SW 1271 (cell line): ENCODE results near the gene VLDLR.

Source experiments
- DNase-seq, 2 experiments: peaks; one replicate each; lab custom pipeline; 2025; lab: John Stamatoyannopoulos, UW

VLDLR gene

GRCh38 chr9:2622461-2623287 lies 1.1 kb downstream of the VLDLR start:
- no peak for DNase-seq

GRCh38 chr9:2623288-2624050 lies 1.9 kb downstream of the VLDLR start:
- no peak for DNase-seq

- DNase-seq = no peak
Observed at GRCh38 chr9:2624051-2624682, 2.6 kb downstream of the VLDLR start.

- DNase-seq = no peak
Observed at GRCh38 chr9:2625427-2625826, 3.8 kb downstream of the VLDLR start.

GRCh38 chr9:2628919-2629318 lies 7.3 kb downstream of the VLDLR start:
- DNase-seq = no peak

GRCh38 chr9:2630158-2630557 lies 8.6 kb downstream of the VLDLR start:
- DNase-seq = no peak

GRCh38 chr9:2631263-2631662 lies 9.7 kb downstream of the VLDLR start:
- no peak for DNase-seq

GRCh38 chr9:2634153-2634552 lies 12.6 kb downstream of the VLDLR start:
- no peak for DNase-seq

GRCh38 chr9:2634818-2635217 lies 13.2 kb downstream of the VLDLR start:
- DNase-seq = no peak

GRCh38 chr9:2635922-2636321 lies 14.3 kb downstream of the VLDLR start:
- DNase-seq = no peak

GRCh38 chr9:2637390-2637789 lies 15.8 kb downstream of the VLDLR start:
- no peak for DNase-seq

- no peak for DNase-seq
Observed at GRCh38 chr9:2638871-2639673, 17.5 kb downstream of the VLDLR start.

- DNase-seq = no peak
Observed at GRCh38 chr9:2639786-2640185, 18.2 kb downstream of the VLDLR start.

GRCh38 chr9:2640570-2640969 lies 19.0 kb downstream of the VLDLR start:
- no peak for DNase-seq

- no peak for DNase-seq
Observed at GRCh38 chr9:2641033-2641432, 19.4 kb downstream of the VLDLR start.

- DNase-seq = no peak
Observed at GRCh38 chr9:2642068-2642467, 20.5 kb downstream of the VLDLR start.

- DNase-seq = no peak
Observed at GRCh38 chr9:2645569-2645968, 24.0 kb downstream of the VLDLR start.

GRCh38 chr9:2655411-2655901 lies 33.9 kb downstream of the VLDLR start:
- peak; percentile 17 to 73 for DNase-seq

GRCh38 chr9:2657427-2657826 lies 35.8 kb downstream of the VLDLR start:
- no peak for DNase-seq

- no peak for DNase-seq
Observed at GRCh38 chr9:2662496-2662895, 40.9 kb downstream of the VLDLR start.

- no peak for DNase-seq
Observed at GRCh38 chr9:2663461-2664173, 42.0 kb downstream of the VLDLR start.
